Testis (tissue), 2 donors: ENCODE results near the gene MARCHF11.

ENCODE experiments used
- POLR2A ChIP-seq: fragments of 450-650 bp; IDR thresholded peaks from one replicate; pipeline ENCODE4 v1.6.1; 2017; ENCODE audit warnings: antibody characterized with exemption, mild to moderate bottlenecking, moderate library complexity
- TF ChIP-seq, protein P1 (sequence below), 3 experiments: fragments of 450-650 bp in 2 of 3; fragments of 200-600 bp in 1 of 3; sonication (generic) in 1 of 3; IDR thresholded peaks; one replicate each; pipeline ENCODE4 v1.5.1; 2016 to 2019; ENCODE audit warnings: antibody characterized with exemption in 3 of 3, mild to moderate bottlenecking in 2 of 3, moderate library complexity in 1 of 3

DNA sequence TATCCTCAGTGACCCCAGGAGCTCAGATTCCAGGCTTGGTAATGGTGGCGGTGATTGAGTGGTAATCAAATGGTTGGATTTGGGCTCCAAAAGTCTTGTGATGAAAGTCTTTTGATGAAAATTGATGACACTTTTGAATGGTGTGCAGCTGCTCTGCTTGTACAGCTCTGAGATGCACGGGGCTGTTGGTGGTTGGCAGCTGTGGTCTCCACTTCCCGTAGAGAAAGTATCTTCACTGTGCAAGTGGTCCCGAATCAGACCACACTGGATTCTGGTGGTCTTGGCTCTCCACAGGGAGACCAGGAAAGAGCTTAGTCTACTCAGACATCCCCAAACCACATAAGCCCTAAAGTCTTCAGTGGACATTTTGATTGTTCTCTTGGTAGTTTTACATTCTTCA, 96.6 kb downstream of the MARCHF11 start:
- TF ChIP-seq, protein P1, sequence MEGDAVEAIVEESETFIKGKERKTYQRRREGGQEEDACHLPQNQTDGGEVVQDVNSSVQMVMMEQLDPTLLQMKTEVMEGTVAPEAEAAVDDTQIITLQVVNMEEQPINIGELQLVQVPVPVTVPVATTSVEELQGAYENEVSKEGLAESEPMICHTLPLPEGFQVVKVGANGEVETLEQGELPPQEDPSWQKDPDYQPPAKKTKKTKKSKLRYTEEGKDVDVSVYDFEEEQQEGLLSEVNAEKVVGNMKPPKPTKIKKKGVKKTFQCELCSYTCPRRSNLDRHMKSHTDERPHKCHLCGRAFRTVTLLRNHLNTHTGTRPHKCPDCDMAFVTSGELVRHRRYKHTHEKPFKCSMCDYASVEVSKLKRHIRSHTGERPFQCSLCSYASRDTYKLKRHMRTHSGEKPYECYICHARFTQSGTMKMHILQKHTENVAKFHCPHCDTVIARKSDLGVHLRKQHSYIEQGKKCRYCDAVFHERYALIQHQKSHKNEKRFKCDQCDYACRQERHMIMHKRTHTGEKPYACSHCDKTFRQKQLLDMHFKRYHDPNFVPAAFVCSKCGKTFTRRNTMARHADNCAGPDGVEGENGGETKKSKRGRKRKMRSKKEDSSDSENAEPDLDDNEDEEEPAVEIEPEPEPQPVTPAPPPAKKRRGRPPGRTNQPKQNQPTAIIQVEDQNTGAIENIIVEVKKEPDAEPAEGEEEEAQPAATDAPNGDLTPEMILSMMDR (IDR thresholded peaks at IDR 0.05), result no peak
- TF ChIP-seq POLR2A, result no peak
